GM12801 (cell line): Measurements from ENCODE around the gene MAPK9.

Experiments
- CTCF ChIP-seq: IDR thresholded peaks from one replicate; pipeline ENCODE4 v1.5.1; 2011; ENCODE audit warnings: control low read depth; ENCODE audit not compliant: insufficient read length; ENCODE audit errors: extremely low read depth

MAPK9 gene

GRCh38 chr5:180215783-180216630, 75.9 kb downstream of the MAPK9 start:
- no peak for TF ChIP-seq CTCF

GRCh38 chr5:180214870-180215770, 76.8 kb downstream of the MAPK9 start:
- no peak for TF ChIP-seq CTCF

- TF ChIP-seq CTCF: no peak
Measured at GRCh38 chr5:180213657-180214207, 78.2 kb downstream of the MAPK9 start.

- no peak for TF ChIP-seq CTCF
Measured at GRCh38 chr5:180213256-180213600, 78.7 kb downstream of the MAPK9 start.

GRCh38 chr5:180212363-180213255, 79.3 kb downstream of the MAPK9 start:
- TF ChIP-seq CTCF: no peak

- TF ChIP-seq CTCF: no peak
Measured at GRCh38 chr5:180211761-180212035, 80.2 kb downstream of the MAPK9 start.
